ENCODE results near the gene LRCH1.

DNA sequence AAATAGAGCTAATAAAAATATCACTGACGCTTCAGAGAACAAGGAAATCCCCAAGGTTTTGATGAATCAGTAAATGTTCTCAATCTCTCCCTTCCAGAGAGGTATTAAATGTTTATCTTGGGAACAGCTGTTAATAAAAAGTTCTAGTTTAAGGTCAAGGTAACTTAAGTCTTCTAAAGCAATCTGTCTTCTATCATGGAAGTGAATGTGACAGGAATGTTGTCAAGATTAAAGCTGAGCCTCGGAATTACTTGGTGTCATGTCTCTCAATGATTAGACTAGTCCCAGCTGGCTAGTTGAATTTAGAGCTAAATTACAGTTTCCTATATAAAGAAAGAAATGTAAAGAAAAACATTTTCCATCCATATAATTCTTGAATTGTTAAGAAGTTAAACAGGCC, 220.6 kb downstream of the LRCH1 start:
- TF ChIP-seq POLR2A (IDR thresholded peaks at IDR 0.05; ENCODE audit: low read depth) (no peak), EP300 (IDR thresholded peaks at IDR 0.05) (no peak)

Measured in esophagus muscularis mucosa (tissue), 2 donors.